ENCODE data around the gene SYNM. TPM values are rescaled to one million over a fixed set of nuclear protein-coding genes. Genes with fewer than 3 reads are reported as not detected.

The SYNM gene
- polyA plus RNA-seq, 1 experiment = 1.8 TPM

GRCh38 chr15:99097441-99098410 is 7.2 kb upstream of the SYNM start:
- H3K27me3 ChIP-seq (ENCODE audit: control insufficient read depth, insufficient read depth, low read length) = peaks cover 11% of the 10 kb centered on the region
- ChIA-PET CTCF (interaction anchor here (1.2 to 7.4 kb wide), 4 partner anchors 21 to 579 kb away, joined by 3 to 142 read pairs (median 4); no protein-coding TSS in a partner anchor), POLR2A (no interaction called here)
- no peak for DNase-seq (ENCODE audit: low read depth)
- H3K4me3 ChIP-seq (ENCODE audit: low read depth, low read length) = no peak overlapping the region
- TF ChIP-seq CTCF (IDR thresholded peaks at IDR 0.05; ENCODE audit: insufficient read depth, low read depth, low read length) = no peak
- H3K36me3 ChIP-seq (ENCODE audit: control insufficient read depth, insufficient read depth, low read length) = no peaks in the 10 kb centered on the region

GRCh38 chr15:99098426-99098825 is 6.5 kb upstream of the SYNM start:
- Histone ChIP-seq H3K36me3 (ENCODE audit: control insufficient read depth, insufficient read depth, low read length) (no peaks in the 10 kb centered on the region), H3K27me3 (ENCODE audit: control insufficient read depth, insufficient read depth, low read length) (peaks cover 15% of the 10 kb centered on the region), H3K4me3 (ENCODE audit: low read depth, low read length) (no peak overlapping the region)
- no peak for TF ChIP-seq CTCF (IDR thresholded peaks at IDR 0.05; ENCODE audit: insufficient read depth, low read depth, low read length)
- POLR2A ChIA-PET = no interaction called here
- CTCF ChIA-PET = interaction anchor here (0.9 to 7.4 kb wide), 5 partner anchors 22 to 579 kb away, joined by 3 to 142 read pairs (median 4); no protein-coding TSS in a partner anchor
- DNase-seq (ENCODE audit: low read depth) = no peak

GRCh38 chr15:99098991-99099390 is 5.9 kb upstream of the SYNM start:
- peaks cover 15% of the 10 kb centered on the region for H3K27me3 ChIP-seq (ENCODE audit: control insufficient read depth, insufficient read depth, low read length)
- no peaks in the 10 kb centered on the region for H3K36me3 ChIP-seq (ENCODE audit: control insufficient read depth, insufficient read depth, low read length)
- POLR2A ChIA-PET = no interaction called here
- CTCF ChIA-PET = interaction anchor here (0.9 to 7.4 kb wide), 4 partner anchors 95 to 580 kb away, joined by 3 to 142 read pairs (median 4); no protein-coding TSS in a partner anchor
- H3K4me3 ChIP-seq (ENCODE audit: low read depth, low read length) = no peak overlapping the region
- no peak for TF ChIP-seq CTCF (IDR thresholded peaks at IDR 0.05; ENCODE audit: insufficient read depth, low read depth, low read length)
- no peak for DNase-seq (ENCODE audit: low read depth)

- POLR2A ChIA-PET = no interaction called here
Measured at GRCh38 chr15:99099661-99100060, 5.2 kb upstream of the SYNM start.

More at GRCh38 chr15:99099661-99100060, 5.2 kb upstream of the SYNM start:
- CTCF ChIA-PET = interaction anchor here (0.6 to 7.4 kb wide), 14 partner anchors 10 to 862 kb away, joined by 3 to 142 read pairs (median 4); no protein-coding TSS in a partner anchor
- no peak for TF ChIP-seq CTCF (IDR thresholded peaks at IDR 0.05; ENCODE audit: insufficient read depth, low read depth, low read length)
- DNase-seq (ENCODE audit: low read depth) = no peak
- Histone ChIP-seq H3K4me3 (ENCODE audit: low read depth, low read length) (no peak overlapping the region), H3K36me3 (ENCODE audit: control insufficient read depth, insufficient read depth, low read length) (no peaks in the 10 kb centered on the region), H3K27me3 (ENCODE audit: control insufficient read depth, insufficient read depth, low read length) (peaks cover 15% of the 10 kb centered on the region)

Measured in BJ (cell line).